Posterior vena cava (tissue), 2 donors: Measurements from ENCODE around the gene SCNN1B. TPM values are rescaled to one million over a fixed set of nuclear protein-coding genes. Genes with fewer than 3 reads are reported as not detected.
A peak's percentile ranks its signal among the peaks of the same experiment; 100 is the strongest.

ENCODE experiments used
- DNase-seq: peaks from one replicate; pipeline ENCODE4 v3.0.0-alpha.2; 2020; ENCODE audit warnings: low spot score
- intact Hi-C, 2 donors: fragments of 100-400 bp; cut with DNase I; formaldehyde crosslinking; loops; one replicate each; pipeline versions ENCODE4 v1.14.1 to v1.14.2; 2022 to 2023
- total RNA-seq, 2 donors: library from RNA; stranded (reverse); fragmentation: NEBNext Ultra II Directional; extraction: Animal tissue kit (Norgen Biotek cat#: 25700); gene quantifications; one replicate each; pipeline ENCODE4 v1.2.1, GENCODE V29; 2021
- donor health status: DM: yes; HTN: yes; CAD: no.
- donor health status: DM: yes; HTN: yes; CAD: no.

The SCNN1B gene
- total RNA-seq, 2 donors from 2014 or later = 2.7 to 4.5 TPM

GRCh38 chr16:23416816-23417215 lies 114.7 kb downstream of the SCNN1B start:
- intact Hi-C loops = no loop called here
- DNase-seq = no peak

DNA sequence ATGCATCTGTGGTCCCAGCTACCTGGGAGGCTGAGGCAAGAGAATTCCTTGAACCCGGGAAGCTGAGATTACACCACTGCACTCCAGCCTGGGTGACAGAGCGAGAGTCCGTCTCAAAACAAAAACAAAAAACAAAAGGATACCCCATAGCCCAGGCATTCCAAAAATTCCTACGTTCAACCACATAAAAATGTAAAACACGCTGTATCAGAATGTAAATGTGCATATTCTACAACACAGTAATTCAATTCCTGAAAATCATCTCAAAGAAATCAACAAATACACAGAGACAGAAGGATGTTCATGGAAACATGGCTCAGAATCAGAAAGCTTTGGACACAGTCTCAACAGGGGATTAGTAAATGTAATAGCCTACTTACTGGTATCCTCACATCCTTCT lies 117.9 kb downstream of the SCNN1B start:
- no peak for DNase-seq
- intact Hi-C loops = no loop called here

DNA sequence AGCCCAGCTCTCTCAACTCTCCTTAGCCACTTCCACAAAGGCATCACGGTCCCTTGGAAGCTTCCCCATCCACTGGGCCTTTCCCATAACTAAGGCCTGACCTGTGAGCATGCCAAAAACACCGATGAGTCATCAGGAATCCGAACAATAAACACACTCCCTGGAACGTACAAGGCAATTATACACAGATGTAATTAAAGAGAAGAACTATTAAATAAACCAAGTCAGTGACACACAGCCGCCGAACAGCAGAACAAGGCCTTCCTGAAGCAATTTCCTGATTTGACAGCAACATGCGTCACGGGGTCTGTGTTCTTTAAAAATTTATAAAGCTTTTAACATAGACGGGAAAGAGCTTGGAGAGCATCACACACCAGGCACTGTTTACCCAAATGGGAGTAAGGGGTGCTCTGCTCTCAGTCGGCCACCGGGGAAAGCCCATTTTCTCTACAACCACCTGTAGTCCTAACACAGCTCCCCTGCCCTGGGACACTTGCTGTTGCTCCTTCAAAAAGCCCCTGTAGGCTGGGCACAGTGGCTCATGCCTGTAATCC lies 121.5 kb downstream of the SCNN1B start:
- intact Hi-C loops = no loop called here
- DNase-seq = peak; percentile 84

- DNase-seq = no peak
- intact Hi-C loops = no loop called here
These were observed 122.3 kb downstream of the SCNN1B start for GRCh38 chr16:23424292-23424958.

DNA sequence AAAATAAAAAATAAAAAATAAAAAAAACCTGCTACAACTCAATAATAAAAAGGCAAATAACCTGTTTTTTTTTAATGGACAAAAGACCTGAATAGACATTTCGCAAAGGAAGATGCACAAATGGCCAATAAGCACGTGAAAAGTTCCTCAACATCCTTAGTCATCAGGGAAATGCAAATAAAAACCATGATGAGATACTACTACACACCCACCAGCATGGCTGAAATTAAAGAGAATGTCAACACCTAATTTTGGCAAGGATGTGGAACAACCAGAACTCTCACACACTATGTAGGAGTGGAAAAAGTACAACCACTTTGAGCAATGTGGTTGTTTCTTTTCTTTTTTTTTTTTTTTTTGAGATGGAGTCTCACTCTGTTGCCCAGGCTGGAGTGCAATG lies 126.2 kb downstream of the SCNN1B start:
- intact Hi-C loops = no loop called here
- DNase-seq = no peak

Other genes with a start within 250 kb of the SCNN1B start
- gene USP31, start 152.8 kb upstream of the SCNN1B start, total RNA-seq = 10 to 100 TPM; 13.0 to 18.9 TPM
- not detected for gene SCNN1G, start 119.6 kb upstream of the SCNN1B start, total RNA-seq
- gene COG7, start 150.9 kb downstream of the SCNN1B start, total RNA-seq = 10 to 100 TPM; 13.5 to 17.4 TPM
- 10 to 100 TPM; 42.0 to 59.7 TPM for gene GGA2, start 208.2 kb downstream of the SCNN1B start, total RNA-seq